OCI-LY7 (cell line): Measurements from ENCODE around the gene PLPPR5.

Experiments used
- EZH2phosphoT487 ChIP-seq: fragments of 200-600 bp; sonication (generic); IDR thresholded peaks from 2 replicates; pipeline ENCODE4 v1.6.1; 2018; ENCODE audit warnings: low read depth, borderline replicate concordance, mild to moderate bottlenecking, mixed run types, antibody characterized with exemption, low read length, moderate library complexity, mixed read lengths
- TF ChIP-seq, protein P1 (sequence below): fragments of 200-600 bp; sonication (generic); conservative IDR thresholded peaks from 2 replicates; pipeline ENCODE4 v1.5.1; 2014; ENCODE audit warnings: mild to moderate bottlenecking, antibody characterized with exemption, low read length, moderate library complexity, mixed read lengths

DNA sequence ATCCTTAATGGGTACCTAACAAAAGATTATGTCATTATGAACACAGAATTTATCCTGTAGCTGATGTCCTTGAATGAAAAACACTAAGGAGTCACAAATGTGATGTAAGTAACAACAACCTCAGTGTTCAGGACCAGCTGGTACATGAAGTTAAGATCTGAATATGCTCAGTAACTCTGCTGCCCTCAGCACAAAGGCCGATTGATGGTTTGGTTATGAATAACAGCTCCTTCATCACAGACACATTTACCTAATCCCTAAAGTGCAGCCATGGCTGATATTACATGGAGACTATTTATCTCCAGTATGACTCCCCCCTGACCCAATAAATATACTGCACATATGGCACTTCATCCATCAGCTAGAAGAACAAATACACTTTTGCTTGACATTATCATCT lies 75.2 kb downstream of the PLPPR5 start:
- TF ChIP-seq, protein P1, sequence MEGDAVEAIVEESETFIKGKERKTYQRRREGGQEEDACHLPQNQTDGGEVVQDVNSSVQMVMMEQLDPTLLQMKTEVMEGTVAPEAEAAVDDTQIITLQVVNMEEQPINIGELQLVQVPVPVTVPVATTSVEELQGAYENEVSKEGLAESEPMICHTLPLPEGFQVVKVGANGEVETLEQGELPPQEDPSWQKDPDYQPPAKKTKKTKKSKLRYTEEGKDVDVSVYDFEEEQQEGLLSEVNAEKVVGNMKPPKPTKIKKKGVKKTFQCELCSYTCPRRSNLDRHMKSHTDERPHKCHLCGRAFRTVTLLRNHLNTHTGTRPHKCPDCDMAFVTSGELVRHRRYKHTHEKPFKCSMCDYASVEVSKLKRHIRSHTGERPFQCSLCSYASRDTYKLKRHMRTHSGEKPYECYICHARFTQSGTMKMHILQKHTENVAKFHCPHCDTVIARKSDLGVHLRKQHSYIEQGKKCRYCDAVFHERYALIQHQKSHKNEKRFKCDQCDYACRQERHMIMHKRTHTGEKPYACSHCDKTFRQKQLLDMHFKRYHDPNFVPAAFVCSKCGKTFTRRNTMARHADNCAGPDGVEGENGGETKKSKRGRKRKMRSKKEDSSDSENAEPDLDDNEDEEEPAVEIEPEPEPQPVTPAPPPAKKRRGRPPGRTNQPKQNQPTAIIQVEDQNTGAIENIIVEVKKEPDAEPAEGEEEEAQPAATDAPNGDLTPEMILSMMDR = no peak
- no peak for TF ChIP-seq EZH2phosphoT487
